HEK293 (cell line): Measurements from ENCODE around the gene PAPOLG.

Experiments
- ZNF121 ChIP-seq: fragments of 450-650 bp; formaldehyde crosslinking; IDR thresholded peaks from 2 replicates; pipeline ENCODE4 v1.5.1; 2016; ENCODE audit warnings: missing biosample characterization, missing genetic modification characterization
- ZNF354C ChIP-seq: fragments of 450-650 bp; formaldehyde crosslinking; IDR thresholded peaks from 2 replicates; pipeline ENCODE4 v1.5.1; 2016; ENCODE audit warnings: missing biosample characterization, missing genetic modification characterization, low read depth, borderline replicate concordance
- TF ChIP-seq, protein P1 (sequence below): fragments of 450-650 bp; formaldehyde crosslinking; IDR thresholded peaks from 2 replicates; pipeline ENCODE4 v1.5.1; 2017; ENCODE audit warnings: missing biosample characterization, mild to moderate bottlenecking, missing genetic modification characterization, moderate library complexity

DNA sequence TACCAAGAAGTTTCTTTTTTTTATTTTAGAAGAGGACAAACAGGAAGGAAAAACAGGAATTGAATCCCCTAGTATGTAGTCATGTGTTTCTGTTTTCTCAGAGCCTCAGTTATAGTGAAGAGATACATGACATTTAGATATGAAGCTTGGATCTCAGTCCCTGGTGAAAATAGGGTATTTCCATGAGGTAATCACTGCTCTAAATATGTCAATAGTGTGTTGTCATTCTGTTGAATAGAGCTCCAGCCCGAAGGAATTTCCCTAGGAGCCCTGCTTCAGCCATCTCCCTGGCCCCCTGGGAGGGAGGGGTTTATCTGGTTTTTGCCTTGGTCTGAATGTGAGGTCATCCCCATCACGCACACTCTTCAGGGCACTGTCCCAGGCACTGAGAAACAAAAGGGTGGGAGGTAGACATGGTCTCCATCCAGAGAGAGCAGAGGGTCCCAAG is 78.2 kb downstream of the PAPOLG start:
- TF ChIP-seq ZNF354C (tag by site-specific recombination) (no peak), ZNF121 (tag by site-specific recombination) (no peak)
- TF ChIP-seq, protein P1, sequence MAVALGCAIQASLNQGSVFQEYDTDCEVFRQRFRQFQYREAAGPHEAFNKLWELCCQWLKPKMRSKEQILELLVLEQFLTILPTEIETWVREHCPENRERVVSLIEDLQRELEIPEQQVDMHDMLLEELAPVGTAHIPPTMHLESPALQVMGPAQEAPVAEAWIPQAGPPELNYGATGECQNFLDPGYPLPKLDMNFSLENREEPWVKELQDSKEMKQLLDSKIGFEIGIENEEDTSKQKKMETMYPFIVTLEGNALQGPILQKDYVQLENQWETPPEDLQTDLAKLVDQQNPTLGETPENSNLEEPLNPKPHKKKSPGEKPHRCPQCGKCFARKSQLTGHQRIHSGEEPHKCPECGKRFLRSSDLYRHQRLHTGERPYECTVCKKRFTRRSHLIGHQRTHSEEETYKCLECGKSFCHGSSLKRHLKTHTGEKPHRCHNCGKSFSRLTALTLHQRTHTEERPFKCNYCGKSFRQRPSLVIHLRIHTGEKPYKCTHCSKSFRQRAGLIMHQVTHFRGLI (tag by site-specific recombination): no peak
